ENCODE data around the gene P4HB. TPM values are rescaled to one million over a fixed set of nuclear protein-coding genes. Genes with fewer than 3 reads are reported as not detected.
A peak's percentile ranks its signal among the peaks of the same experiment; 100 is the strongest.

Gene P4HB
- polyA plus RNA-seq, 1 of the 3 experiments (the other 2 are of a cell fraction): 165 TPM

- no peaks in the 10 kb centered on the region for H3K27me3 ChIP-seq (ENCODE audit: insufficient read depth)
- H3K9me2 ChIP-seq: no peaks in the 10 kb centered on the region
- CTCF ChIA-PET: interaction anchor here (1.3 to 5.7 kb wide), 3 partner anchors 14 to 146 kb away, joined by 3 to 54 read pairs (median 4); partner anchors contain the start of gene ARHGDIA
- H3K9me3 ChIP-seq: no peaks in the 10 kb centered on the region
- no peak overlapping the region for H3K27ac ChIP-seq (ENCODE audit: low read depth in 2 of 2, low read length in 1 of 2)
- H3K4me3 ChIP-seq (ENCODE audit: low read depth in 2 of 2, low read length in 1 of 2): no peak overlapping the region
- WGBS (ENCODE audit: low lambda C conversion rate): 96% methylated on average over 5 of the region's 5 CpGs
- H3F3A ChIP-seq (replicated peaks; ENCODE audit: insufficient read depth): peaks cover 35% of the 10 kb centered on the region
- peaks cover 57 to 68% of the 10 kb centered on the region in 2 experiments for H3K36me3 ChIP-seq (replicated peaks in 1 of 2; ENCODE audit: control insufficient read depth in 1 of 2, insufficient read depth in 2 of 2, low read length in 1 of 2)
- H3K4me1 ChIP-seq (ENCODE audit: control insufficient read depth in 1 of 2, insufficient read depth in 2 of 2, low read depth in 1 of 2, low read length in 1 of 2): peaks cover 6 to 9% of the 10 kb centered on the region in 2 experiments
- peak; percentile 23 for DNase-seq
- peaks cover 53% of the 10 kb centered on the region for H3K79me2 ChIP-seq (ENCODE audit: insufficient read depth)
- H4K20me1 ChIP-seq (ENCODE audit: insufficient read depth): peaks cover 23% of the 10 kb centered on the region; the same call in 1 of the 2 replicates
- no peak overlapping the region for H2AFZ ChIP-seq (ENCODE audit: low read depth)
- H3K4me2 ChIP-seq: no peak overlapping the region
- no peak overlapping the region for H3K9ac ChIP-seq
- TF ChIP-seq YY1 (IDR thresholded peaks at IDR 0.05; ENCODE audit: low read depth) (no peak), MXI1 (IDR thresholded peaks at IDR 0.05; ENCODE audit: low read depth, low read length) (no peak), USF1 (IDR thresholded peaks at IDR 0.05; ENCODE audit: borderline replicate concordance, low read depth) (no peak), USF2 (IDR thresholded peaks at IDR 0.05; ENCODE audit: borderline replicate concordance, low read depth, low read length) (no peak), IRF3 (IDR thresholded peaks at IDR 0.05; ENCODE audit: low read depth, low read length) (no peak), SIN3A (IDR thresholded peaks at IDR 0.05; ENCODE audit: borderline replicate concordance, low read depth, low read length) (no peak)
- TF ChIP-seq, protein P1, sequence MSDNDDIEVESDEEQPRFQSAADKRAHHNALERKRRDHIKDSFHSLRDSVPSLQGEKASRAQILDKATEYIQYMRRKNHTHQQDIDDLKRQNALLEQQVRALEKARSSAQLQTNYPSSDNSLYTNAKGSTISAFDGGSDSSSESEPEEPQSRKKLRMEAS (IDR thresholded peaks at IDR 0.05; ENCODE audit: low read depth): no peak
- POLR2A ChIA-PET: interaction anchor here (0.6 to 1.5 kb wide), 3 partner anchors 12 to 19 kb away, joined by 3 to 5 read pairs (median 5); no protein-coding TSS in a partner anchor
These were observed 24.6 kb upstream of the P4HB start for GRCh38 chr17:81884968-81885367.

DNA sequence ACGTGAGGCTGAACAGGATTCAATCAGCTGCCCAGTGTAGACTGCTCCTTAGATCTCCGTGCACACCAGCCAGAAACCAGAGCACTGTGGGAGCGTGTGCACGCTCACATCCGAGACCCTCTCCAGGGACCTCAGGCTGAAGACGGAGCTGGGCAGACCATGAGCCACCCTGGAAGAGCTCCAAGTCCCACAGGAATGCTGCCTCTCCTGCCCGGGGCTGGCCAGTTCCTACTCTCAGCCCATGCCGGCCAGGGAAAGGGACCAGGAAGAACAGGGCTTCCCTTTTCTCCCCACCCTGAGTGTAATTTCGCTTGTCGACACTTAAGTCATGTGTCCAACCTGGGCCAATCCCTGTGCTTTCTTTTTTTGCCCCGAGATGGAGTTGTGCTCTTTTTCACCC lies 24.2 kb upstream of the P4HB start:
- H4K20me1 ChIP-seq (ENCODE audit: insufficient read depth): peaks cover 23% of the 10 kb centered on the region; the same call in 1 of the 2 replicates
- no peaks in the 10 kb centered on the region for H3K9me2 ChIP-seq
- H3K36me3 ChIP-seq (replicated peaks in 1 of 2; ENCODE audit: control insufficient read depth in 1 of 2, insufficient read depth in 2 of 2, low read length in 1 of 2): peaks cover 53 to 68% of the 10 kb centered on the region in 2 experiments
- no peak overlapping the region for H3K4me2 ChIP-seq
- no peaks in the 10 kb centered on the region for H3K27me3 ChIP-seq (ENCODE audit: insufficient read depth)
- H3F3A ChIP-seq (replicated peaks; ENCODE audit: insufficient read depth): peaks cover 40% of the 10 kb centered on the region
- peaks cover 1 to 5% of the 10 kb centered on the region in 2 experiments; a peak in 3 of 4 replicates for H3K4me1 ChIP-seq (ENCODE audit: control insufficient read depth in 1 of 2, insufficient read depth in 2 of 2, low read depth in 1 of 2, low read length in 1 of 2)
- POLR2A ChIA-PET: interaction anchor here (0.6 to 1.2 kb wide), 2 partner anchors 12 to 18 kb away, joined by 3 to 5 read pairs; no protein-coding TSS in a partner anchor
- peaks cover 52% of the 10 kb centered on the region for H3K79me2 ChIP-seq (ENCODE audit: insufficient read depth)
- 82% methylated on average over 10 of the region's 11 CpGs for WGBS (ENCODE audit: low lambda C conversion rate)
- no peak overlapping the region for H3K4me3 ChIP-seq (ENCODE audit: low read depth in 2 of 2, low read length in 1 of 2)
- H3K9me3 ChIP-seq: no peaks in the 10 kb centered on the region
- DNase-seq: peak; percentile 24
- no peak overlapping the region for H3K27ac ChIP-seq (ENCODE audit: low read depth in 2 of 2, low read length in 1 of 2)
- TF ChIP-seq RAD21 (IDR thresholded peaks at IDR 0.05; ENCODE audit: low read length): no peak
- TF ChIP-seq, protein P1 (IDR thresholded peaks at IDR 0.05; ENCODE audit: low read depth): no peak
- no peak for TF ChIP-seq EP300 (IDR thresholded peaks at IDR 0.05; ENCODE audit: borderline replicate concordance in 1 of 2, low read depth in 1 of 2, low read length in 1 of 2)
- TF ChIP-seq JUND (IDR thresholded peaks at IDR 0.05): no peak
- TF ChIP-seq POLR2AphosphoS5 (IDR thresholded peaks at IDR 0.05; ENCODE audit: low read depth, low read length): no peak
- no peak for TF ChIP-seq CHD2 (IDR thresholded peaks at IDR 0.05; ENCODE audit: low read length, partially characterized antibody)
- TF ChIP-seq NRF1 (IDR thresholded peaks at IDR 0.05; ENCODE audit: low read depth, low read length): no peak
- TF ChIP-seq YY1 (IDR thresholded peaks at IDR 0.05; ENCODE audit: low read depth): no peak
- TF ChIP-seq USF2 (IDR thresholded peaks at IDR 0.05; ENCODE audit: borderline replicate concordance, low read depth, low read length): no peak
- no peak for TF ChIP-seq EZH2phosphoT487 (IDR thresholded peaks at IDR 0.05; ENCODE audit: borderline replicate concordance, low read depth)
- no peak for TF ChIP-seq TEAD4 (IDR thresholded peaks at IDR 0.05; ENCODE audit: borderline replicate concordance, insufficient read depth)
- TF ChIP-seq FOXM1 (IDR thresholded peaks at IDR 0.05; ENCODE audit: low read depth): no peak
- TF ChIP-seq RXRA (IDR thresholded peaks at IDR 0.05; ENCODE audit: borderline replicate concordance, low read depth): no peak
- TF ChIP-seq GATA2 (CRISPR knock-in tag; IDR thresholded peaks at IDR 0.05): no peak
- no peak for TF ChIP-seq ELF1 (IDR thresholded peaks at IDR 0.05)
- no peak overlapping the region for H2AFZ ChIP-seq (ENCODE audit: low read depth)
- H3K9ac ChIP-seq: no peak overlapping the region
- CTCF ChIA-PET: interaction anchor here (1.3 to 5.7 kb wide), 3 partner anchors 13 to 146 kb away, joined by 3 to 54 read pairs (median 4); partner anchors contain the start of gene ARHGDIA

Measured in SK-N-SH (cell line).